Measurements from ENCODE around the gene C1orf35. TPM values are rescaled to one million over a fixed set of nuclear protein-coding genes. Genes with fewer than 3 reads are reported as not detected.

The C1orf35 gene
- total and polyA plus RNA-seq, 4 donors = 4.0 to 7.5 (median 6.4) TPM

DNA sequence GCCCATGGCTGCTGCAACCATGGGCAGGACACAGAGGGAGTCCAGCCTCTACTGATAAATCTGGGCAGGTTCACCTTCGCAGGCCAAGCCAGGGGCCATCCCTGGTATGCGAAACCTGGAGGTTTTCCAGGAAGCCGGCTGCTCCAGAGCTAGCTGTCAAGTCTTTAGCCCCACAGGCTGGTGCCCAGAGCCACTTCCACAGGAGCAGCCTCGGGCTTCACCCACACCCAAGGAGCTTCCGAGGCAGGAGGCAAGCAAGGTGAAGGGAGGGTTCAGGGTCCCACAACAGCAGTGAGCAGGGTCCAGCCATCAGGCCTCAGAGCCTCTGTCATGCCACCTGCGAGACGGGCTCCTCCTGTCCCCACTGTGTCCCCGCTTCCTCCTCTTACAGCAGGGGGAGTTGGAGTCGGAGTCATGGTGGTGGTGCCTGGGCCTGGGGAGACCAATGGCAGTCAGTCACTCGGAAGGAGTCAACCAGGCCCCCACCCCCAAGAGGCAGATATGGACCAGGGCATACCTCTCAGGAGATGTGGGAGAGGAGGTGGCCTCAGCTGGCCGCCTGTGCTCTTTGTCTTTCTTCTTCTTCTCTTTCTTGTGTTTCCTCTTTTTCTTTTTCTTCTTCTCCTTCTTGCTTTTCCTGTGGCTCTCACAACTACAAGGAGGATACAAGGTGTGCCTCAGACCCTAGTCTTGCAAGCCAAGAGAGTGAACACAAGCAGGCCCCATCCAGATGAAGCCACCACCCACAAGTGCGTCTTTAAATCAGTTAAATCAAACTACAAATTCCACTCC lies 2.1 kb downstream of the C1orf35 start:
- H3K27me3 ChIP-seq (ENCODE audit: control insufficient read depth in 4 of 4, insufficient read depth in 4 of 4, low read length in 3 of 4) = no peaks in the 10 kb centered on the region
- H3K4me3 ChIP-seq (ENCODE audit: low read depth in 1 of 3, low read length in 3 of 3) = no peak overlapping the region
- no peaks in the 10 kb centered on the region for H3K9me3 ChIP-seq (ENCODE audit: control insufficient read depth in 4 of 4, low read length in 3 of 4)
- no peak for DNase-seq (ENCODE audit: low spot score)
- no peak overlapping the region for H3K27ac ChIP-seq (ENCODE audit: low read depth in 1 of 2, low read length in 2 of 2)
- peaks cover 10 to 44% (median 26%) of the 10 kb centered on the region in 4 donors for H3K4me1 ChIP-seq (ENCODE audit: control insufficient read depth in 4 of 4, insufficient read depth in 4 of 4, low read length in 3 of 4)
- peaks cover 9 to 32% (median 24%) of the 10 kb centered on the region in 4 donors for H3K36me3 ChIP-seq (ENCODE audit: control insufficient read depth in 4 of 4, insufficient read depth in 3 of 4, low read depth in 1 of 4, low read length in 3 of 4)
- no peak overlapping the region for H3K9ac ChIP-seq (ENCODE audit: low read depth in 1 of 2, low read length in 2 of 2)
- WGBS = 84% methylated on average over 12 of the region's 12 CpGs
- TF ChIP-seq FOXA2 (IDR thresholded peaks at IDR 0.05) = no peak
- no peak for TF ChIP-seq FOXA1 (IDR thresholded peaks at IDR 0.05)
- TF ChIP-seq, protein P1, sequence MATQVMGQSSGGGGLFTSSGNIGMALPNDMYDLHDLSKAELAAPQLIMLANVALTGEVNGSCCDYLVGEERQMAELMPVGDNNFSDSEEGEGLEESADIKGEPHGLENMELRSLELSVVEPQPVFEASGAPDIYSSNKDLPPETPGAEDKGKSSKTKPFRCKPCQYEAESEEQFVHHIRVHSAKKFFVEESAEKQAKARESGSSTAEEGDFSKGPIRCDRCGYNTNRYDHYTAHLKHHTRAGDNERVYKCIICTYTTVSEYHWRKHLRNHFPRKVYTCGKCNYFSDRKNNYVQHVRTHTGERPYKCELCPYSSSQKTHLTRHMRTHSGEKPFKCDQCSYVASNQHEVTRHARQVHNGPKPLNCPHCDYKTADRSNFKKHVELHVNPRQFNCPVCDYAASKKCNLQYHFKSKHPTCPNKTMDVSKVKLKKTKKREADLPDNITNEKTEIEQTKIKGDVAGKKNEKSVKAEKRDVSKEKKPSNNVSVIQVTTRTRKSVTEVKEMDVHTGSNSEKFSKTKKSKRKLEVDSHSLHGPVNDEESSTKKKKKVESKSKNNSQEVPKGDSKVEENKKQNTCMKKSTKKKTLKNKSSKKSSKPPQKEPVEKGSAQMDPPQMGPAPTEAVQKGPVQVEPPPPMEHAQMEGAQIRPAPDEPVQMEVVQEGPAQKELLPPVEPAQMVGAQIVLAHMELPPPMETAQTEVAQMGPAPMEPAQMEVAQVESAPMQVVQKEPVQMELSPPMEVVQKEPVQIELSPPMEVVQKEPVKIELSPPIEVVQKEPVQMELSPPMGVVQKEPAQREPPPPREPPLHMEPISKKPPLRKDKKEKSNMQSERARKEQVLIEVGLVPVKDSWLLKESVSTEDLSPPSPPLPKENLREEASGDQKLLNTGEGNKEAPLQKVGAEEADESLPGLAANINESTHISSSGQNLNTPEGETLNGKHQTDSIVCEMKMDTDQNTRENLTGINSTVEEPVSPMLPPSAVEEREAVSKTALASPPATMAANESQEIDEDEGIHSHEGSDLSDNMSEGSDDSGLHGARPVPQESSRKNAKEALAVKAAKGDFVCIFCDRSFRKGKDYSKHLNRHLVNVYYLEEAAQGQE (IDR thresholded peaks at IDR 0.05) = no peak
- no peak for TF ChIP-seq HNF4A (conservative IDR thresholded peaks at IDR 0.05)
- no peak for TF ChIP-seq TAF1 (conservative IDR thresholded peaks at IDR 0.05)
- TF ChIP-seq HNF4G (IDR thresholded peaks at IDR 0.05) = no peak
- no peak for TF ChIP-seq ATF3 (IDR thresholded peaks at IDR 0.05)
- TF ChIP-seq GABPA (IDR thresholded peaks at IDR 0.05 in 1 of 2, conservative IDR thresholded peaks at IDR 0.05 in 1 of 2) = no peak
- TF ChIP-seq, protein P2, sequence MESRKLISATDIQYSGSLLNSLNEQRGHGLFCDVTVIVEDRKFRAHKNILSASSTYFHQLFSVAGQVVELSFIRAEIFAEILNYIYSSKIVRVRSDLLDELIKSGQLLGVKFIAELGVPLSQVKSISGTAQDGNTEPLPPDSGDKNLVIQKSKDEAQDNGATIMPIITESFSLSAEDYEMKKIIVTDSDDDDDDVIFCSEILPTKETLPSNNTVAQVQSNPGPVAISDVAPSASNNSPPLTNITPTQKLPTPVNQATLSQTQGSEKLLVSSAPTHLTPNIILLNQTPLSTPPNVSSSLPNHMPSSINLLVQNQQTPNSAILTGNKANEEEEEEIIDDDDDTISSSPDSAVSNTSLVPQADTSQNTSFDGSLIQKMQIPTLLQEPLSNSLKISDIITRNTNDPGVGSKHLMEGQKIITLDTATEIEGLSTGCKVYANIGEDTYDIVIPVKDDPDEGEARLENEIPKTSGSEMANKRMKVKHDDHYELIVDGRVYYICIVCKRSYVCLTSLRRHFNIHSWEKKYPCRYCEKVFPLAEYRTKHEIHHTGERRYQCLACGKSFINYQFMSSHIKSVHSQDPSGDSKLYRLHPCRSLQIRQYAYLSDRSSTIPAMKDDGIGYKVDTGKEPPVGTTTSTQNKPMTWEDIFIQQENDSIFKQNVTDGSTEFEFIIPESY (IDR thresholded peaks at IDR 0.05) = no peak
- no peak for TF ChIP-seq EGR1 (IDR thresholded peaks at IDR 0.05; ENCODE audit: low read depth in 2 of 2)
- TF ChIP-seq, protein P3, sequence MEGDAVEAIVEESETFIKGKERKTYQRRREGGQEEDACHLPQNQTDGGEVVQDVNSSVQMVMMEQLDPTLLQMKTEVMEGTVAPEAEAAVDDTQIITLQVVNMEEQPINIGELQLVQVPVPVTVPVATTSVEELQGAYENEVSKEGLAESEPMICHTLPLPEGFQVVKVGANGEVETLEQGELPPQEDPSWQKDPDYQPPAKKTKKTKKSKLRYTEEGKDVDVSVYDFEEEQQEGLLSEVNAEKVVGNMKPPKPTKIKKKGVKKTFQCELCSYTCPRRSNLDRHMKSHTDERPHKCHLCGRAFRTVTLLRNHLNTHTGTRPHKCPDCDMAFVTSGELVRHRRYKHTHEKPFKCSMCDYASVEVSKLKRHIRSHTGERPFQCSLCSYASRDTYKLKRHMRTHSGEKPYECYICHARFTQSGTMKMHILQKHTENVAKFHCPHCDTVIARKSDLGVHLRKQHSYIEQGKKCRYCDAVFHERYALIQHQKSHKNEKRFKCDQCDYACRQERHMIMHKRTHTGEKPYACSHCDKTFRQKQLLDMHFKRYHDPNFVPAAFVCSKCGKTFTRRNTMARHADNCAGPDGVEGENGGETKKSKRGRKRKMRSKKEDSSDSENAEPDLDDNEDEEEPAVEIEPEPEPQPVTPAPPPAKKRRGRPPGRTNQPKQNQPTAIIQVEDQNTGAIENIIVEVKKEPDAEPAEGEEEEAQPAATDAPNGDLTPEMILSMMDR (IDR thresholded peaks at IDR 0.05; ENCODE audit: low read depth, low read length, missing input control) = no peak
- TF ChIP-seq MAX (IDR thresholded peaks at IDR 0.05) = no peak
- no peak for TF ChIP-seq YY1 (IDR thresholded peaks at IDR 0.05)
- no peak for TF ChIP-seq NR2F2 (IDR thresholded peaks at IDR 0.05)

Data from liver (tissue), 9 donors.